ENCODE measurements around the gene CCDC102B.
"Not testable (repeated sequence)": the region's sequence is repeated elsewhere in the genome, so short reads cannot be mapped to it uniquely, and the experiment has no call there.

Gene CCDC102B

GRCh38 chr18:68983126-68983525 lies 185.2 kb downstream of the CCDC102B start:
- no peak for DNase-seq

- no peak for DNase-seq
These were observed 186.5 kb downstream of the CCDC102B start for GRCh38 chr18:68984342-68984741.

GRCh38 chr18:68985172-68985820 lies 187.4 kb downstream of the CCDC102B start:
- DNase-seq: no peak

- DNase-seq: no peak
These were observed 193.4 kb downstream of the CCDC102B start for GRCh38 chr18:68991286-68991685.

GRCh38 chr18:68992719-68993482 lies 195.0 kb downstream of the CCDC102B start:
- DNase-seq: no peak

GRCh38 chr18:68995675-68996074 lies 197.8 kb downstream of the CCDC102B start:
- DNase-seq: no peak

DNA sequence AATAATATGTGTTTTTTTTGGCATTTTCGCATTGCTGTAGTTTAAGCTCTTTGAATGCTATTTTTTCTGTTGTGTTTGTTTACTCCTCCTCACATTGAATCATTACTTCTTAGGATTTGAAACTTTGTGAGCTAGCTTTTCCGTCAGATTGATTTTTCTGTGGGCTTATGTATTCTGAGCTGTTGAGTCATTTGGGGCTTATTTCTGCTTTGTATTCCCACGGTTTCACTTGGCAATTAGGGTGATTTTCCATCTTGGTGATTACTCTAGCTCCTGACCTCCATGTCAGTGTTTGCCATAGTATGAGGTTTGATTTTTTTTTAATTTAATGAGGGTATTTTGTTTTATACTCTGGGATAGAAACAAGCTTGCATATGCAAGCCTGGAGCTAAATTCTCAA lies 200.0 kb downstream of the CCDC102B start:
- DNase-seq: no peak

- DNase-seq: no peak
These were observed 202.5 kb downstream of the CCDC102B start for GRCh38 chr18:69000366-69000765.

DNA sequence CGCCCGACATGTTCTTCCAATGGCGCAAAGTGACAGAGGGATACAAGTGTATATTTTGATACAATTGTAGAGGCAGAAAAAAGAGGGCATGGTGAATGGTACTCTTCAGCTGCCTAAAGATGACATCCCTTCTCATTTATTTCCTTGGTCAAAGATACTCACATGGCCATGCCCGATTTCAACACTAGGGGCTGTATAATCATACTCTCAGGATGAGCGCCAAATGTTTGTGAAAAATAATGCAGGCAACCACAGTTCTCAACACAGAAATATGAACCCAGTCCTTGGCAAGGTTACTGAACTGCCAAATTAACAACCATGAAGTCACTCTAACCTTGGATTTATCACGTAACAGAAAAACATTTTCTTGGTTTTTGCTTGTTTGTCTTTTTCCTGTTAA lies 204.4 kb downstream of the CCDC102B start:
- DNase-seq: no peak

- not testable (repeated sequence) for DNase-seq
These were observed 208.3 kb downstream of the CCDC102B start for GRCh38 chr18:69006212-69006611.

DNA sequence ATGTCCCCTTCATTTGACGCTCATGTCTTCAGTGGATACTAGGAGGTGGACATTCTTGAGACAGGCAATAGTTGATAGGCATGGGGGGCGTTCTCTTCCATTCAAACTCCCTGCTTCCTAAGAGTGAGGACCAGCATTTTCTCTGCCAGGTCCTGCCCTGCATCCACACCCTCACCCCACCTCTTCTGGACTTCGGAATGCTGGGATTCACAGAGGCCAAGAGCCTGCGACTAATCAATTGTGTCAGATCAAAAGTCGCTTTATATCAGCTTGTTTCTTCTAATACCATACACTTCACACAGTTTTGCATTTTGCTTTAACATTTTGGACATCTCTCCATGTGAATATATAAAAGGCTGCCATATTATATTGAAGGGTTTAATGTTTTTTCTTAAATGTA lies 210.7 kb downstream of the CCDC102B start:
- no peak for DNase-seq

DNA sequence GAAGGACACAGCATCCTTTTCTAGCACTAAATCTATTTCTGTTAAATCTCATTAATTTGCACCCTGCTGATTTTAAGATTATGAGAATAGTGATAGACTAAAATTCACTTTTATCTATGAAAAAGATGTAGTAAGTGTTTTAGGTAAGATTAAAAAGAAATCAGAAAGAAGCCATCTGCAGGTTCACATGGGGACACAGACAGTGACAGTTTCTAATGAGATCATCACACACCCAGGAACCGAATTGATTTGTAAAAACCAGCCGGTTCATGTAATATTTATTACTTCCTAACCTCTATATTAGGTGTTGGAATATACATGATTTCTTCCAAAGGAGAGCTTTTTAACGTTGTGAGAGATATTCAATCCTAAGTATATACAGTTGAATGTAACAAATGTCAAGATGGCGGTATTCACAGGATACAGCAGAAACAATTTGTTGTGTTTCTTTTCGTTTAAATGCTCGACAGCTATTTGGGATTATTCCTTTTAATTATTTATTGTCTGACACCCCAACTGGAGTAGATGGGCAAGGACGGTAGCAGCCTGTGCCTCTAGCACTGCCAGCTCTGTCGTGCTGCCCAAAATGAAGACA lies 223.4 kb downstream of the CCDC102B start:
- no peak for DNase-seq

- DNase-seq: no peak
These were observed 224.5 kb downstream of the CCDC102B start for GRCh38 chr18:69022426-69022825.

DNA sequence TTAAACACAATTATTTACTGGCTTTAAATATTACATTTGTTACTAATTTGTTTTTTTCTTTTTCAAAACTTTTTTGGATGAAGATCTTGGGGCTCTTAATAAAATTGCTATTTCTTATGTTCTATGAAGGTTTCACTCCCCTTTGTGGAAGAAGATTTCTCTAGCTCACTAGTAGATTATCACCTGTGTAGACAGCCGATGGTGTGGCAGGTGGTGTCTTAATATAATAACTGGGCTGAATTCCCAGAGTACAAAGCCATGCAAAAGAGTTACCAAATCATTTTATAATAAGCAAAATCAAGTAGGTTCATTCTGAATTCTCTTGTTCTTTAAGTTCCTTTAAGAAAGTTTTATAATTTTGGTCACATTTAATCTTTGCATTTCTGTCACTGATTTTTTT lies 233.7 kb downstream of the CCDC102B start:
- no peak for DNase-seq

DNA sequence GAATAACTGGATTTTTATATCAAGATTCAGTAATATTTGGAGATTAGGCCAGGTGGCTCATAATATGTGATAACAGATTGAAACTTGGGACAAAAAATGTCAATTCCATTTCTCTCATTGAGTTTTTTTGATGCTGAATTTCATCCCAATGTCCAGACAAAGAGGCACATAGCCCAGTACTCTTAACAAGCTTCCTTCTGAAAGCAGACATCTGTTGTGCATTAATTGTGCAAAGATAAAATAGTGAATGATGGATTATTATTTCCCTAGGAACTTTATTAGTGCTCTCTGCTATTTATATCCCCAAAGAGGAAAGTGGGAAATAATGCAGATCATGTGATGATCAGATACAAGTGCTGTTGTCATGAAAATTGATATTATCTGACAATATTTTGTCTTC lies 234.1 kb downstream of the CCDC102B start:
- DNase-seq: no peak

DNA sequence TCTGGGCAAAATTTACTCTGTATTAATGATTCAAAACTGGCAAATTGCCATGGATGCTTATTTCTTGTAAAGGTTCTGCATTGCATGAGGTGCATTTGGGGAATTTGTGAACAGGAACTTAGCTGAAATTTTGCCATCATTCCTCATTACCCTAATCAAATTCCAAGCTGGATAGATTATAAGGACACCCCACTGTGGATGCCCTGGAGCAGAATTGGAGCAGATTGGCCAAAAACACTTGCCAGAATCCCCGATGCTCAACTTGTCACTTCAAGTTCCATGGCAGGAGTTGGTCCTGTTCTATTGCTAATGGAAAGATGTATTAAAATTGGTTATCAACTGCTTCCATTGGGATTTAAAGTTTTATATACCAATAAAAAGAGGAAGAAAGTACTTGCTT lies 237.9 kb downstream of the CCDC102B start:
- DNase-seq: no peak

DNA sequence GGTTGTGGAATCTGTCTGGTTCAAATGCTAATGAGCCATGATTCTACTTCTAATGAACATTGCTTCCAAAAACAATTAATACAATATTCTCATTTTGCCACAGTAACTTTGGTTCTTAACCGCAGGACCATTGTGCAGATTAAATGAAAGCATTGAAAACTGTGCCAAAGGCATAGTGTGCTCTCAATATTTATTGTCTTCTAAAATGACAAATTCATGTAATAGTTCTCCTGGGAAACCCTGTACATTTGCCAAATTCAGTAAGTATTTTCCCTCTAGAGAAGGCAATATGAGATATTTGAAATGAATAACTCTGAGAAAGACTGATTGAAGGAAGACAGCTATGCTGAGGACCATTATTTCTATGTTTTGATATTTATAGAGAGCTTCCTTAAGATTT lies 246.3 kb downstream of the CCDC102B start:
- no peak for DNase-seq

GRCh38 chr18:69064063-69064462 lies 266.2 kb downstream of the CCDC102B start:
- DNase-seq: no peak

DNA sequence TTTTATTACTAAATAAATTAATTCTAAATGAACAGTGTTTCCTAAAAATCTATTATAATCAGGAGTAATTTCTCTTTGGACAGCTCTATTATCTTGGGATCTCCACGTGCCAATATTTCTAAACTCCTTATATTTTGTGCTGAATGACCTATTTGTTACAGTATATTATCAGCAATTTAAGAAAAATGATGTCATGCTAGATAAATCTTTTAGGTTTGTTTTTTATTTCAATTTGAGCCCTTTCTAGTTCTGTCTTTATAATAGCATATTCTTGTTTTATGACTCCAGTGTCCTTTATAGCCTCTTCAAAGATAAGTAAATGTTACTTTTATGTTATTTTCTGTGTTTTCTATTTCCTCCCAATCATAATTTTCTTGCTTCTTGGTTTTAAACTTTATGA lies 269.2 kb downstream of the CCDC102B start:
- no peak for DNase-seq

DNA sequence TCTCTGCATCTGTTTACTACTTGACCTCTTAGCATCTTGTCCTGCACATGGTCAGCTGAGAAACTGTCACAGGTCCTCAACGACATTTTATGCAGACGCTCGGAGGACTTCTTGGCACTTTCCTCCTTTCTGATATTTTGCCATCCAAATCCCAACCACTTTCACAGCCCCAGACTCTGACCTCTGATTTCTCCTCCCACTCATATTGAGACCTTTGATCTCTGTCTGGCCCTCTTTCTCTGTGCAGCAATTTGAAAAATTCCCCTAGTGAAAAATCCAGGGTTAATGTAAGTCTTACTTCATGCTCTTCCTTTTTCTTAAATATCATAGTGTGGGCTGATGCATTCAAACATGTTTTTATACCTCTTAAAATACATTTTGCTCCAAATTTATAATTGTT lies 273.8 kb downstream of the CCDC102B start:
- DNase-seq: no peak

DNA sequence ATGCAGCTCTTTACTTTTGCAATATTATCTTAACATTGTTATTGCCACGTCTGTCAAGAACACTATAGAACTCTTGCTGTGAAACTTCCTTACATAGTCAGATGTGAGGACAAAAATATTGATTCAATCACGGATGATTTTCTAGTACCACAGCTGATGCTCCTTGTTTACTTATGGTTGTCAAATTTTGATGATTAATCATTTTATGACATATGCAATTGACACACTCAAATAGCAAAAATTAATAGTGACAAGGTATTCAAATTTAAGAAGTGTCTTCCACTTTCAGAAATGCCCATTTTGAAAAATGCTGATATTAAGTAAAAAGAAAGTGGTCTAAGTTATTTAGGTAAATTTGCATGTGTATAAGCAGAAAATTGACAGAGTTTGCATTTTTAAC lies 284.0 kb downstream of the CCDC102B start:
- DNase-seq: no peak

- DNase-seq: no peak
These were observed 284.6 kb downstream of the CCDC102B start for GRCh38 chr18:69082499-69082898.

GRCh38 chr18:69085951-69086350 lies 288.1 kb downstream of the CCDC102B start:
- DNase-seq: no peak

DNA sequence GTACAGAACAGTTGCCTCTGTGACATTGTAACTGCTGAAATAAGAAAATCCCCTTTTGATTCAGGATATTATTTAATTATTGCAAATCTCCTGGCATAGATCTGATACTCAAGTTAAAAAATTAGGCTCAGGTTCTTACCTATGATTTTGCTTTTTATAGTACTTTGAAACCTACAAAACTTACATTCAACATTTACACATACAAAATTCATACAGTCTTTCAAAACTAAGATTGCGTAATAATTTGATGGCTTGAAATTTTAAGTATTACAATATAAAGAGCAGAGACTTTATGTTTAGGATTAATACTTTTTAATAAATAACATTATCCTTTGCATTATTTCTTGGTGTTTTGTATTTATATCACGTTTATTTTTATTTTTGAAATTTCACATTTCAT lies 291.1 kb downstream of the CCDC102B start:
- DNase-seq: no peak
